ENCODE data around the gene LLGL1. TPM values are rescaled to one million over a fixed set of nuclear protein-coding genes. Genes with fewer than 3 reads are reported as not detected.
A peak's percentile ranks its signal among the peaks of the same experiment; 100 is the strongest.

The LLGL1 gene
- total and polyA plus RNA-seq, 11 donors, result 5.3 to 20.7 (median 9.0) TPM

GRCh38 chr17:18263885-18264682 is 38.6 kb downstream of the LLGL1 start:
- H3K4me3 ChIP-seq, result no peak overlapping the region
- peaks cover 0 to 36% (median 30%) of the 10 kb centered on the region in 12 donors for H3K4me1 ChIP-seq
- no peaks in the 10 kb centered on the region for H3K9me3 ChIP-seq
- H3K27me3 ChIP-seq, result no peaks in the 10 kb centered on the region
- WGBS, 4 donors, result 89 to 92% (median 91%) methylated on average over 4 to 50 of the region's 50 CpGs
- ATAC-seq (no peak), DNase-seq (no peak)
- TF ChIP-seq POLR2A (IDR thresholded peaks at IDR 0.05) (no peak), CTCF (IDR thresholded peaks at IDR 0.05) (no peak)
- intact Hi-C loops (cut with DNase I), result loop anchor here in 2 of 10 donors (5.0 to 10.0 kb wide), 2 partner anchors 48 to 51 kb away; partner anchors contain the start of genes TOP3A (in 2 of the 2) and SMCR8 (in 1 of the 2)
- H3K27ac ChIP-seq, result no peak overlapping the region
- H3K36me3 ChIP-seq, result peaks cover 0 to 45% (median 34%) of the 10 kb centered on the region in 9 donors

- Histone ChIP-seq H3K9me3 (no peaks in the 10 kb centered on the region), H3K4me3 (no peak overlapping the region), H3K36me3 (peaks cover 0 to 45% (median 34%) of the 10 kb centered on the region in 9 donors), H3K27me3 (no peaks in the 10 kb centered on the region), H3K27ac (no peak overlapping the region), H3K4me1 (peaks cover 0 to 9% (median 8%) of the 10 kb centered on the region in 12 donors)
- DNase-seq (no peak), ATAC-seq (no peak)
- intact Hi-C loops (cut with DNase I), result loop anchor here in 1 of 10 donors (10.0 kb wide), 1 partner anchor 47 kb away; the partner anchor contains the start of genes SMCR8 and TOP3A
- 79 to 96% (median 80%) methylated on average over 5 to 10 of the region's 10 CpGs for WGBS, 4 donors
- TF ChIP-seq POLR2A (IDR thresholded peaks at IDR 0.05) (no peak), CTCF (IDR thresholded peaks at IDR 0.05) (no peak)
These were observed 41.9 kb downstream of the LLGL1 start for GRCh38 chr17:18267366-18267765.

GRCh38 chr17:18267927-18268711 is 42.7 kb downstream of the LLGL1 start:
- H3K27me3 ChIP-seq, result no peaks in the 10 kb centered on the region
- DNase-seq (no peak), ATAC-seq (peak in 1 of 4 donors; percentile 23)
- H3K9me3 ChIP-seq, result no peaks in the 10 kb centered on the region
- no peak overlapping the region for H3K27ac ChIP-seq
- peaks cover 0 to 3% (median under 1%) of the 10 kb centered on the region in 12 donors for H3K4me1 ChIP-seq
- H3K36me3 ChIP-seq, result peaks cover 0 to 41% (median 31%) of the 10 kb centered on the region in 9 donors
- TF ChIP-seq CTCF (IDR thresholded peaks at IDR 0.05) (no peak), POLR2A (IDR thresholded peaks at IDR 0.05) (no peak)
- intact Hi-C loops (cut with DNase I), result loop anchor here in 1 of 10 donors (10.0 kb wide), 1 partner anchor 47 kb away; the partner anchor contains the start of genes SMCR8 and TOP3A
- WGBS, 4 donors, result 49 to 55% (median 53%) methylated on average over 12 to 14 of the region's 14 CpGs
- H3K4me3 ChIP-seq, result no peak overlapping the region
